Thyroid gland (tissue), 4 donors: Measurements from ENCODE around the gene DET1.
"Not testable (repeated sequence)": the region's sequence is repeated elsewhere in the genome, so short reads cannot be mapped to it uniquely, and the experiment has no call there.

Experiments used
- POLR2A ChIP-seq, 2 donors: fragments of 450-650 bp; IDR thresholded peaks; one replicate each; pipeline ENCODE4 v1.6.1; 2017; ENCODE audit warnings: antibody characterized with exemption in 2 of 2, mild to moderate bottlenecking in 2 of 2, moderate library complexity in 1 of 2
- TF ChIP-seq, protein P1 (sequence below), 6 experiments: fragments of 200-600 bp in 3 of 6; fragments of 450-650 bp in 3 of 6; sonication (generic) in 3 of 6; IDR thresholded peaks; one replicate each; pipeline ENCODE4 v1.5.1; 2016 to 2019; ENCODE audit warnings: antibody characterized with exemption in 6 of 6, mild to moderate bottlenecking in 2 of 6, inconsistent platforms in 1 of 6, moderate library complexity in 1 of 6

DNA sequence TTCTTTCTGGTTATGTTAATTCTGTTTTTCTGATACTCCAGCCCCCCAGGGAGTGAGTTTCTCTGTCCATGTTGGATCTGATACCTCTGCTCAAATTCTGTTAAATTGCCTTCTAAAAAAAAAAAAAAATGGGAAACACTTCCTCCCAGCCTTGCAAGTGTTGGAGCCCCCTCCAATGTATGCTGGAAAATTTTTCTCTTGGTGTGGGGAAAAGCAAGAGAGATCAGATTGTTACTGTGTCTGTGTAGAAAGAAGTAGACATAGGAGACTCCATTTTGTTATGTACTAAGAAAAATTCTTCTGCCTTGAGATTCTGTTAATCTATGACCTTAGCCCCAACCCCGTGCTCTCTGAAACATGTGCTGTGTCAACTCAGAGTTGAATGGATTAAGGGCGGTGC, 6.1 kb downstream of the DET1 start:
- TF ChIP-seq POLR2A (IDR thresholded peaks at IDR 0.05) = not testable (repeated sequence)
- TF ChIP-seq, protein P1, sequence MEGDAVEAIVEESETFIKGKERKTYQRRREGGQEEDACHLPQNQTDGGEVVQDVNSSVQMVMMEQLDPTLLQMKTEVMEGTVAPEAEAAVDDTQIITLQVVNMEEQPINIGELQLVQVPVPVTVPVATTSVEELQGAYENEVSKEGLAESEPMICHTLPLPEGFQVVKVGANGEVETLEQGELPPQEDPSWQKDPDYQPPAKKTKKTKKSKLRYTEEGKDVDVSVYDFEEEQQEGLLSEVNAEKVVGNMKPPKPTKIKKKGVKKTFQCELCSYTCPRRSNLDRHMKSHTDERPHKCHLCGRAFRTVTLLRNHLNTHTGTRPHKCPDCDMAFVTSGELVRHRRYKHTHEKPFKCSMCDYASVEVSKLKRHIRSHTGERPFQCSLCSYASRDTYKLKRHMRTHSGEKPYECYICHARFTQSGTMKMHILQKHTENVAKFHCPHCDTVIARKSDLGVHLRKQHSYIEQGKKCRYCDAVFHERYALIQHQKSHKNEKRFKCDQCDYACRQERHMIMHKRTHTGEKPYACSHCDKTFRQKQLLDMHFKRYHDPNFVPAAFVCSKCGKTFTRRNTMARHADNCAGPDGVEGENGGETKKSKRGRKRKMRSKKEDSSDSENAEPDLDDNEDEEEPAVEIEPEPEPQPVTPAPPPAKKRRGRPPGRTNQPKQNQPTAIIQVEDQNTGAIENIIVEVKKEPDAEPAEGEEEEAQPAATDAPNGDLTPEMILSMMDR (IDR thresholded peaks at IDR 0.05) = not testable (repeated sequence)
